ENCODE results near the gene AHSP. TPM values are rescaled to one million over a fixed set of nuclear protein-coding genes. Genes with fewer than 3 reads are reported as not detected.

The AHSP gene
- total RNA-seq, 1 experiment from 2014 or later = not detected

DNA sequence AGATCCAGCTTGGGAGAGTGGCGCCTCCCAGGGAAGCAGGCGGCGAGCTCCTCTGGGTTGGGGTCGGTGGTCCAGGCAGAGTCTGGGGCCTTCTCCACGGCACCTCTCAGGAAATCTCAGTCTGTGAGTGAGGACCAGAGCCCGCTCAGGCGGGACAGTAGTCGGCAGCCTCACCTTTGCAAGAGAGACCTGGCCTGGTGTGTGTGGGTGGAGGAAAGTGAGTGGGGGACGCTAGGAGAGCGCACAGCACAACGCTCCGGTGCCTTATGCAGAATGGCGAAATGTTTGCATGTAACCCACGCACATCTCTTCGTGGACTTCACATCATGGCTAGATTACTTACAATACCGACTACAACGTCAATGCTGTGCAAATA, 2.2 kb downstream of the AHSP start:
- DNase-seq = no peak
- Histone ChIP-seq H3K4me1 (replicated peaks; ENCODE audit: insufficient read depth) (no peaks in the 10 kb centered on the region), H3K27ac (no peak overlapping the region), H3K9me3 (ENCODE audit: insufficient read depth, low read depth) (no peaks in the 10 kb centered on the region), H4K20me1 (ENCODE audit: insufficient read depth) (no peaks in the 10 kb centered on the region), H3K9me2 (ENCODE audit: insufficient read depth) (no peaks in the 10 kb centered on the region), H2AFZ (no peak overlapping the region), H3K27me3 (ENCODE audit: insufficient read depth, low read depth) (peaks cover 85% of the 10 kb centered on the region), H3K4me2 (no peak overlapping the region), H3F3A (ENCODE audit: insufficient read depth, low read depth) (no peaks in the 10 kb centered on the region), H3K79me2 (ENCODE audit: low read depth) (no peaks in the 10 kb centered on the region), H3K4me3 (no peak overlapping the region), H3K36me3 (ENCODE audit: low read depth) (no peaks in the 10 kb centered on the region)
- no TSS peak for BruUV-seq (replicated peaks)
- intact Hi-C loops (cut with micrococcal nuclease; ENCODE audit: unreplicated experiment) = no loop called here
- TF ChIP-seq, protein P1, sequence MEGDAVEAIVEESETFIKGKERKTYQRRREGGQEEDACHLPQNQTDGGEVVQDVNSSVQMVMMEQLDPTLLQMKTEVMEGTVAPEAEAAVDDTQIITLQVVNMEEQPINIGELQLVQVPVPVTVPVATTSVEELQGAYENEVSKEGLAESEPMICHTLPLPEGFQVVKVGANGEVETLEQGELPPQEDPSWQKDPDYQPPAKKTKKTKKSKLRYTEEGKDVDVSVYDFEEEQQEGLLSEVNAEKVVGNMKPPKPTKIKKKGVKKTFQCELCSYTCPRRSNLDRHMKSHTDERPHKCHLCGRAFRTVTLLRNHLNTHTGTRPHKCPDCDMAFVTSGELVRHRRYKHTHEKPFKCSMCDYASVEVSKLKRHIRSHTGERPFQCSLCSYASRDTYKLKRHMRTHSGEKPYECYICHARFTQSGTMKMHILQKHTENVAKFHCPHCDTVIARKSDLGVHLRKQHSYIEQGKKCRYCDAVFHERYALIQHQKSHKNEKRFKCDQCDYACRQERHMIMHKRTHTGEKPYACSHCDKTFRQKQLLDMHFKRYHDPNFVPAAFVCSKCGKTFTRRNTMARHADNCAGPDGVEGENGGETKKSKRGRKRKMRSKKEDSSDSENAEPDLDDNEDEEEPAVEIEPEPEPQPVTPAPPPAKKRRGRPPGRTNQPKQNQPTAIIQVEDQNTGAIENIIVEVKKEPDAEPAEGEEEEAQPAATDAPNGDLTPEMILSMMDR (conservative IDR thresholded peaks at IDR 0.05) = no peak
- TF ChIP-seq EZH2 (IDR thresholded peaks at IDR 0.05; ENCODE audit: low read depth) = no peak
- ChIA-PET CTCF (no interaction called here), POLR2A (ENCODE audit: unreplicated experiment) (interaction anchor here (0.6 kb wide), 1 partner anchor 32 kb away, joined by 3 read pairs; no protein-coding TSS in a partner anchor)

DNA sequence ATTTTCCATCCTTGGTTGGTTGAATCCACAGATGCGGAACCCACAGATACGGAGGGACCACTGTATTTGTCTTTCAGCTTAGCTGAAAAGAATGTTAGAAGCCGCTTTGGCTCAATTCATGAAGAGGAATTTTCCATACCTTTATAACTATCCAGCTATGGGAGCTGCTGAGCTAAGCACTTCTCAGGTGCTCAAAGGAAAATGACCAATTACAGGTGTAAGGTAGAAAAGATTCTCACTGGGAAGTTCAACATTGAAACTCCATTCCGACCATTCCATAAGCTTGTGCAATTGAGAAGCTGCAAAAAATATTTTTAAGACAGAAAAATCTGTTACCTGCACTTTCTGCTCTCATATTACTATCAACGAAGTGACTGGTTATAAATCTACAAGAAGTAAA, 2.7 kb downstream of the AHSP start:
- no TSS peak for BruUV-seq (replicated peaks)
- no peaks in the 10 kb centered on the region for H3K4me1 ChIP-seq (replicated peaks; ENCODE audit: insufficient read depth)
- ChIA-PET POLR2A (ENCODE audit: unreplicated experiment) (interaction anchor here (0.6 kb wide), 1 partner anchor 32 kb away, joined by 3 read pairs; no protein-coding TSS in a partner anchor), CTCF (no interaction called here)
- H3K4me3 ChIP-seq = no peak overlapping the region
- no peaks in the 10 kb centered on the region for H3K9me3 ChIP-seq (ENCODE audit: insufficient read depth, low read depth)
- H3K27ac ChIP-seq = no peak overlapping the region
- no peak for DNase-seq
- intact Hi-C loops (cut with micrococcal nuclease; ENCODE audit: unreplicated experiment) = no loop called here
- H4K20me1 ChIP-seq (ENCODE audit: insufficient read depth) = no peaks in the 10 kb centered on the region
- H3K79me2 ChIP-seq (ENCODE audit: low read depth) = no peaks in the 10 kb centered on the region
- no peaks in the 10 kb centered on the region for H3K9me2 ChIP-seq (ENCODE audit: insufficient read depth)
- no peak overlapping the region for H2AFZ ChIP-seq
- peaks cover 86% of the 10 kb centered on the region for H3K27me3 ChIP-seq (ENCODE audit: insufficient read depth, low read depth)
- TF ChIP-seq EZH2 (IDR thresholded peaks at IDR 0.05; ENCODE audit: low read depth) = no peak
- no peak overlapping the region for H3K4me2 ChIP-seq
- no peaks in the 10 kb centered on the region for H3F3A ChIP-seq (ENCODE audit: insufficient read depth, low read depth)
- no peaks in the 10 kb centered on the region for H3K36me3 ChIP-seq (ENCODE audit: low read depth)

DNA sequence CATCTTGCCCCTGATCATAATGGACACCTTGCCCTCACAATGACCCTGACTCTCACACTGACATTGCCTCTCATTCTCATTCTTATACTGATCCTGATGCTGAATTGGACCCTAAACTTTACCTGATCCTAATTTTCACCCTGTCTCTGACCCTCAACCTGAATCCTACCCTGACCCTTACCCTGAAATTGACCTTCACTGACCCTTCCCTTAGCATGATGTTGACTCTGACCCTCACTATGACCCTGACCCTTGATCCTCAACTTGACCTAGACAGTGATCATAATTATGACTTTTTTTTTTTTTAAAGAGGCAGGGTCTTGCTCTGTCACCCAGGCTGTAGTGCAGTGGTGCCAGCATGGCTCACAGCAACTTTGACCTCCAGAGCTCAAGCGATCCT, 3.4 kb downstream of the AHSP start:
- Histone ChIP-seq H3K9me2 (ENCODE audit: insufficient read depth) (no peaks in the 10 kb centered on the region), H3F3A (ENCODE audit: insufficient read depth, low read depth) (no peaks in the 10 kb centered on the region), H3K4me3 (no peak overlapping the region), H3K4me2 (no peak overlapping the region), H4K20me1 (ENCODE audit: insufficient read depth) (no peaks in the 10 kb centered on the region), H3K9me3 (ENCODE audit: insufficient read depth, low read depth) (no peaks in the 10 kb centered on the region), H3K36me3 (ENCODE audit: low read depth) (no peaks in the 10 kb centered on the region), H2AFZ (no peak overlapping the region), H3K27me3 (ENCODE audit: insufficient read depth, low read depth) (peaks cover 89% of the 10 kb centered on the region), H3K4me1 (replicated peaks; ENCODE audit: insufficient read depth) (no peaks in the 10 kb centered on the region), H3K27ac (no peak overlapping the region), H3K79me2 (ENCODE audit: low read depth) (no peaks in the 10 kb centered on the region)
- ChIA-PET CTCF (no interaction called here), POLR2A (ENCODE audit: unreplicated experiment) (no interaction called here)
- intact Hi-C loops (cut with micrococcal nuclease; ENCODE audit: unreplicated experiment) = no loop called here
- no TSS peak for BruUV-seq (replicated peaks)
- TF ChIP-seq, protein P1 (conservative IDR thresholded peaks at IDR 0.05) = no peak
- no peak for DNase-seq

DNA sequence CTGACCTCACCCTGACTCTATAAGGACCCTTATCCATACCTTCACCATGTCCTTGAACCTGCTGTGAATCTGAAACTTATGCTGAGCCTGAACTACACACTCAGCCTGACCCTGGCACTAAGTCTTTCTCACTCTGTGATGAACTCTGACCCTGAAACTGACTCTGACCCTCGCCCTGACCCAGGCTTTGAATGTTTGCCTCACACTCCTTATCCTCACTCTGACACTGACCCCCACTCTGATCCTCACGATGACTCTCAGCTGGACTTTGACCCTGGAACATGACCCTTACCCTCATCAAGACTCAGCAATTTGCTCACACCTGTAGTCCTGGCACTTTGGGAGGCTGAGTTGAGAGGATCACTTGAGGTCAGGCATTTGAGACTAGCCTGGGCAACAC, 4.4 kb downstream of the AHSP start:
- Histone ChIP-seq H3K27me3 (ENCODE audit: insufficient read depth, low read depth) (peaks cover 84% of the 10 kb centered on the region), H4K20me1 (ENCODE audit: insufficient read depth) (no peaks in the 10 kb centered on the region), H3K4me3 (no peak overlapping the region), H3K4me2 (no peak overlapping the region), H3K9me3 (ENCODE audit: insufficient read depth, low read depth) (no peaks in the 10 kb centered on the region), H3K9me2 (ENCODE audit: insufficient read depth) (no peaks in the 10 kb centered on the region), H3K27ac (no peak overlapping the region), H3F3A (ENCODE audit: insufficient read depth, low read depth) (no peaks in the 10 kb centered on the region), H2AFZ (no peak overlapping the region), H3K36me3 (ENCODE audit: low read depth) (no peaks in the 10 kb centered on the region), H3K79me2 (ENCODE audit: low read depth) (no peaks in the 10 kb centered on the region), H3K4me1 (replicated peaks; ENCODE audit: insufficient read depth) (no peaks in the 10 kb centered on the region)
- no peak for TF ChIP-seq EZH2 (IDR thresholded peaks at IDR 0.05; ENCODE audit: low read depth)
- TF ChIP-seq, protein P1 (conservative IDR thresholded peaks at IDR 0.05) = no peak
- intact Hi-C loops (cut with micrococcal nuclease; ENCODE audit: unreplicated experiment) = no loop called here
- POLR2A ChIA-PET (ENCODE audit: unreplicated experiment) = no interaction called here
- CTCF ChIA-PET = no interaction called here
- BruUV-seq (replicated peaks) = no TSS peak
- no peak for DNase-seq

Data from PC-9 (cell line).